HG03066 (cell line): ENCODE measurements around the gene CTDSP2.
"Not testable (repeated sequence)": the region's sequence is repeated elsewhere in the genome, so short reads cannot be mapped to it uniquely, and the experiment has no call there.

ENCODE experiments used
- ATAC-seq: cut with Tn5 transposase; IDR thresholded peaks from one replicate; pipeline ENCODE4 v1.9.1; 2021; ENCODE audit warnings: low read depth; ENCODE audit not compliant: unreplicated experiment

The CTDSP2 gene

DNA sequence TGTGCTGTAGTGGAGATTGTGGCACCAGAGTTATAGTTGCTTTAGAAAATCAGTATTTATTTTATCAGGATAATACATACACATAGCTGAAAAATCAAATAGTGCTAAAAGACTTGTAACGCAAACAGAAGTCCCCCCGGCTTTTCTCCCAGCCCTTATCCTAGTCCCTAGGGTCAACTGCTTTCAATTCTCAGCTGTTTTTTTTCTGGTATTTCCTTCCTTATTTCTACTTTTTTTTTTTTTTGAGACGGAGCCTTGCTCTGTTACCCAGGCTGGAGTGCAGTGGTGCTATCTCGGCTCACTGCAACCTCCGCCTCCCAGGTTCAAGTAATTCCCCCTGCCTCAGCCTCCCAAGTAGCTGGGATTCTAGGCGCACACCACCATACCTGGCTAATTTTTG lies 8.4 kb upstream of the CTDSP2 start:
- no peak for ATAC-seq

DNA sequence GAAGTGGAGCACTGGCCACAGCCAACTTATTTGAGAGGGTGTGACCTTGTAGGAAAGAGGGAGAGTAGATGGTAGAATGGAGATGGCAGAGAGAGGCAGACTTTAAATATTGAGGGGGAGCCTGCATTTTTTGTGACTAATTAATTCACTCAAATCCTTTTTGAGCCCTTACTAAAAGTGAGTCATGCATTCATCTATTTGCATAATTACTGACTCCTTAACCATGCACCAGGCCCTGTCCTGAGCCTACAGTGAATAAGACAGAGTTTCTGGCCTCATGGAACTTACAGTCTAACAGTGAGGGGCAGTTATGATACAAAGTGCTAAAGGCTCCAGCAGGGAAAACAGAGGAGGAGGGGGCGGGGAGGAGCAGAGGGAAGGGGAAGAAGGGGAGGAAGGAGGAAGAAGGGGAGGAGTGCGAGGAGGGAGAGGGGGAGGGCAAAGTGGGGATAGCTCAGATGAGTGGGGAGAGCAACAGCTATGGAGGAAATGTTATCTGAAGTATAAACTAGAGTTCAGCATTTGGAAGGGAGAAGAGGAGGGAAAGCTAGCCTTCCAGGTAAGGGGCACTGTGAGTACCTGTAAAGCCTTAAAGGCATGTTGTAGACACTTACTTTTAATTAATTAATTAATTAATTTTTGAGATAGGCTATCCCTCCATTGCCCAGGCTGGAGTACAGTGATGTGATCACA lies 7.5 kb upstream of the CTDSP2 start:
- no peak for ATAC-seq

- no peak for ATAC-seq
Measured at GRCh38 chr12:57852620-57853500, 6.3 kb upstream of the CTDSP2 start.

- ATAC-seq = no peak
Measured at GRCh38 chr12:57852200-57852599, 5.7 kb upstream of the CTDSP2 start.

DNA sequence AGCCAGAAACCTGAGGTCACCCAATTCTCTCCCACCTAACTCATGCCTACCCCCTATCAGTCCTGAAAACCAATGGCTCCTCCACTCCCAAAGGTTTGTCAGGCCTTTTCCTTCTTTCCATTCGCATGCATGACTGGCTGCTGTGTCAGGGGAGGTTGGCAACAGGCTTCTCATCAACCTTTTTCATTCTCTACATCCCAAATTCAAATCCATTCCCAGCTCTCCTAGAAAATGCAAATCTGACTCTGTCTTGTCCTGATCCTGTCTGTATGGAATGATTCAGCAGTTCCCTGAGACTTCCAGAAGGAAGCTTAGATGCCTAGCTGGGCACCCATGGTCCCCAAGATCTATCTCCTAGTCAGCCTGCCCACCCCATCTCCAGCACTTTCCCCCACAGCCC lies 5.0 kb upstream of the CTDSP2 start:
- ATAC-seq = no peak

GRCh38 chr12:57850854-57851430 lies 4.4 kb upstream of the CTDSP2 start:
- no peak for ATAC-seq

- not testable (repeated sequence) for ATAC-seq
Measured at GRCh38 chr12:57849447-57849846, 2.9 kb upstream of the CTDSP2 start.

DNA sequence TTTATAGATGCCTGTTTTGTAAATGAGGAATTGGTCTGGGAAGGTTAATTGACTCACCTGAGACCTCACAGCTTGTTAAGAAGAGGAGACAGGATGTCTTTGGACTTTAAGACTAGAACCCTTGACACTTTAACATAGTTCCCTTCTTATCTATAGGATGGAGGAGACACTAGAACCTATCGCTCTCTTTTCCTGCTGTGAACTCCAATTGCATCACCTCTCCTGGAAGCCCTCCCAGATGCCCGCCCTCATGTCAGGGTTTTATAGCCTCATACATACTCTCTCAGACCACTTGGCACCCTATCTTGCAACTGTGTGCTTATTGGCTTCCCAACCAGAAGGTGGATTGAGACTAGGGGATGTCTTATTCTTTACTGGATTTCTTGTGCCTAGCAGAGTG lies 2.5 kb upstream of the CTDSP2 start:
- ATAC-seq = no peak

GRCh38 chr12:57848208-57848607 lies 1.7 kb upstream of the CTDSP2 start:
- ATAC-seq = no peak

- ATAC-seq = peak; percentile 4
Measured at GRCh38 chr12:57846285-57846576, 298 bp downstream of the CTDSP2 start.

- peak; percentile 32 for ATAC-seq
Measured at GRCh38 chr12:57845478-57846284, 848 bp downstream of the CTDSP2 start.

DNA sequence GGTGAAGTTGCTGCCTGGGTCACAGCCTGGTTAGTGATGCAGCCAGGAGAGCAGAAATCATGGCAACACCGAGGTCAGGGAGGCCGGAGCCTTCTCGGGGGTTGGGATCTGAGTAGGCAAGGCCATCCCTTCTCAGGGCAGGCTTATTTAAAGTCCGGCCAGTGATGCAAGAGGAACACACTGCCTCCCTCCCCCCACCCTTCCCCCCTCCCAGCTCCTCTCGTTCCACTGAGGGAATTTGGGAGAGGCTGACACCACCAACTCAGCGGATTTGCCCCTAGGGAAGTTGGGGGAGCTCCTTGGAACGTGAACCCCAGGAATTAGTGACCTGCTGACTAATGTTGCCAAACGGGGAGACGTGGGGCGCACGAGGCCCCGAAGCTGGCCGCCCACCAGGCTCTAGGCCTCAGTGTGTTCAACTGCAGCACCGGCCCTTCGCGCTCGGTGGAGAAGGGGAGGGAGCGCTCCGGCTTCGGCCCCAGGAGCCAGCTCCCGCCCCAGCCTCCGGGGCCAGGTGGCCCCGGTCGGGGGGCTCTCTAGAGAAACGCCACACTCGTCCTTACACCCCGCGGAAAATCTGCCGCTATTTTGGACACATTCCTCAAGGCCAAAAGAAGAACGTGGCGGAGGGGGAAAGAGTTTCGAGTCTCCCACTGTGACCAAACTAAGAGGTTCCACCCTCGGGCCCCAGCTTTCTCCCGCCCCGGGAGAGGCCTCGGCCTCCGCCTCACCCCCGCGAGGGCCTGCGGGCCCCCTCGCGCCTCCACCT lies 1.6 kb downstream of the CTDSP2 start:
- ATAC-seq = peak; percentile 5

GRCh38 chr12:57842342-57843294 lies 3.9 kb downstream of the CTDSP2 start:
- ATAC-seq = no peak

- ATAC-seq = no peak
Measured at GRCh38 chr12:57841445-57841844, 5.1 kb downstream of the CTDSP2 start.

DNA sequence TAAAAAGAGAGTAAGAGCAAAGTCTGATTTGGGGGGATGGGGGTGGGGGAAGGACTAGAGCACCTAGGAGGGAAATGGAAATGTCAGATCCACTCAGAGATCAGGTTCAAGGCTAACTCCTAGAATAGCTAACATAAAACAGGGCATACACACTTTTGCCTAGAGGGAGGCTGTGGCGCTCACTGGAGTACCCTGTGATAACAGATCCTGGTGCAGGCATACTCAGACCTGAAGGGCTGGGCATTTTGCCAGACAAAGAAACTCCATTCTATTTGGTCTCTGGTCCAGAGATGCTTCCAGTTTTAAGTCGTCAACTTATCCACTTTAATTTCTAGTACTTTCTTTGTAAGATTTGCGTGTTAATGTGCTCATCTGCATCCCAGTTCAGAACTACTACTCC lies 5.8 kb downstream of the CTDSP2 start:
- no peak for ATAC-seq

GRCh38 chr12:57839996-57840395 lies 6.5 kb downstream of the CTDSP2 start:
- ATAC-seq = no peak

- ATAC-seq = no peak
Measured at GRCh38 chr12:57838594-57839302, 7.8 kb downstream of the CTDSP2 start.

- ATAC-seq = no peak
Measured at GRCh38 chr12:57837864-57838562, 8.5 kb downstream of the CTDSP2 start.
